OCI-LY1 (cell line): ENCODE results near the gene COX14.

ENCODE experiments used
- EZH2 ChIP-seq: fragments of 200-600 bp; sonication (generic), shearing (Covaris generic); IDR thresholded peaks from 2 replicates; pipeline ENCODE4 v1.8.0; 2017; ENCODE audit warnings: borderline replicate concordance, mixed run types, mild to moderate bottlenecking, antibody characterized with exemption, low read length, moderate library complexity, mixed read lengths
- TF ChIP-seq, protein P1 (sequence below): fragments of 200-600 bp; sonication (generic), shearing (Covaris generic); IDR thresholded peaks from 2 replicates; pipeline ENCODE4 v1.5.1; 2017; ENCODE audit warnings: mild to moderate bottlenecking, antibody characterized with exemption, low read length, moderate library complexity, mixed read lengths

DNA sequence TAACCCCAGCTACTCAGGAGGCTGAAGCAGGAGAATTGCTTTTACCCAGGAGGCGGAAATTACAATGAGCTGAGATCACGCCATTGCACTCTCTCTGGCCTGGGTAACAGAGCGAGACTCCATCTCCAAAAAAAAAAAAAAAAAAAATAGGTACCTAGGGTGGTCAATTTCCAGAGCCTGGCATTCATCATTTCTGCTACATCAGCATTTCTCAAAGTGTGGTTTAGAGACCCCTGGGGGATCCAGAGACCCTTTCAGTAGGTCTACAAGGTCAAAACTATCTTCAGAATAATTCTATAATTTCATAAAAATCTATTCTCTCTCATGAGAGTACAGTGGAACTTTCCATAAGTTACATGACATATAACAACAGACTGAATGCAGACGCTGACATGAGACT is 35.2 kb downstream of the COX14 start:
- TF ChIP-seq, protein P1, sequence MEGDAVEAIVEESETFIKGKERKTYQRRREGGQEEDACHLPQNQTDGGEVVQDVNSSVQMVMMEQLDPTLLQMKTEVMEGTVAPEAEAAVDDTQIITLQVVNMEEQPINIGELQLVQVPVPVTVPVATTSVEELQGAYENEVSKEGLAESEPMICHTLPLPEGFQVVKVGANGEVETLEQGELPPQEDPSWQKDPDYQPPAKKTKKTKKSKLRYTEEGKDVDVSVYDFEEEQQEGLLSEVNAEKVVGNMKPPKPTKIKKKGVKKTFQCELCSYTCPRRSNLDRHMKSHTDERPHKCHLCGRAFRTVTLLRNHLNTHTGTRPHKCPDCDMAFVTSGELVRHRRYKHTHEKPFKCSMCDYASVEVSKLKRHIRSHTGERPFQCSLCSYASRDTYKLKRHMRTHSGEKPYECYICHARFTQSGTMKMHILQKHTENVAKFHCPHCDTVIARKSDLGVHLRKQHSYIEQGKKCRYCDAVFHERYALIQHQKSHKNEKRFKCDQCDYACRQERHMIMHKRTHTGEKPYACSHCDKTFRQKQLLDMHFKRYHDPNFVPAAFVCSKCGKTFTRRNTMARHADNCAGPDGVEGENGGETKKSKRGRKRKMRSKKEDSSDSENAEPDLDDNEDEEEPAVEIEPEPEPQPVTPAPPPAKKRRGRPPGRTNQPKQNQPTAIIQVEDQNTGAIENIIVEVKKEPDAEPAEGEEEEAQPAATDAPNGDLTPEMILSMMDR = no peak
- TF ChIP-seq EZH2 = no peak
